AG08396 (cell line): ENCODE measurements around the gene JAM2.
A peak's percentile ranks its signal among the peaks of the same experiment; 100 is the strongest.
"Not testable (repeated sequence)": the region's sequence is repeated elsewhere in the genome, so short reads cannot be mapped to it uniquely, and the experiment has no call there.

Experiments used
- DNase-seq: peaks from one replicate; pipeline ENCODE4 v3.0.0; 2012; ENCODE audit warnings: low spot score, mixed read lengths

JAM2 gene, protein sequence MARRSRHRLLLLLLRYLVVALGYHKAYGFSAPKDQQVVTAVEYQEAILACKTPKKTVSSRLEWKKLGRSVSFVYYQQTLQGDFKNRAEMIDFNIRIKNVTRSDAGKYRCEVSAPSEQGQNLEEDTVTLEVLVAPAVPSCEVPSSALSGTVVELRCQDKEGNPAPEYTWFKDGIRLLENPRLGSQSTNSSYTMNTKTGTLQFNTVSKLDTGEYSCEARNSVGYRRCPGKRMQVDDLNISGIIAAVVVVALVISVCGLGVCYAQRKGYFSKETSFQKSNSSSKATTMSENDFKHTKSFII

DNA sequence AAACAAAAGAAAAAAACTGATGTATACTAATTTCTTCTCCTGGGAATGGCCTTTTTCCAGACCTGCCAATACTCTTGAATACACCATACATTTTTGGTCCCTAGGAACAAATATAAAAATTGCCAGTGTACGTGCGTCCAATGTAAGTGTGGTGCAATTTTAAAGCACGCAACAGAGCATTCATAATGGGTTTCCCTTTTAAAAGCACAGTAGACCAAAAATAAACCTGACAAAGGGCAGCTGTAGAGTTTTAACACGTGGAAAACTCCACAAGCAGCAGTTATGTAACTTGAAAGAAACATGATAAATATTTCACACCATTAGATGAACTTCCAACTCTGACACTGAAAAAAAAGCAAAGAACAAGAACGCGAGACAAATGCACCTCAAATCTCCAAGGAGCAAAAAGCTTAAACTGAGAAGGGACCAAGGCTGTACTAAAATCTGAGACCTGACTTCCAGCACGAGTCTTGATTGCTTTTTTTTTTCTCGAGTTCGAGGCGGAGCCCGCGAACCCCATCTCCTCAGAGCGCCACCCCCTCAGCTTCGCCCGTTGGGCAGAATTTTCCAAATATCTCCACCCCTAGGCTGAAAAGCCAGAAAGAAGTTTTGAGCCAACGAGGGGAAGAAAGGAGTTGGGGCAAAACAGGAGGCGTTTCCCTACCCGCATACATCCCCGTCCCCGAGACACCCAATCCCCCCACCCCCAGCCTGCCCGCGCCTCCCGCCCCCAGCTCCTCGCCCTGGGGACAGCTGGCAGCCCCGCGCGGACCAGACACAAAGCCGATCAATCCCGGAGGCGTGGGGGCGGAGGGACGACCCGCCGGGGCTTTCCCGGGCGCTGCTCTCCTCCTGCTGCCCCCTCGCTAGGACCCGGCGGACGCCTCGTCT lies at the start of gene JAM2:
TSS of gene JAM2 (plus strand) at position 599 of the 891 bp plus-strand sequence. CDS start 564 bp downstream, outside the sequence.
- peak; percentile 50 for DNase-seq

DNA sequence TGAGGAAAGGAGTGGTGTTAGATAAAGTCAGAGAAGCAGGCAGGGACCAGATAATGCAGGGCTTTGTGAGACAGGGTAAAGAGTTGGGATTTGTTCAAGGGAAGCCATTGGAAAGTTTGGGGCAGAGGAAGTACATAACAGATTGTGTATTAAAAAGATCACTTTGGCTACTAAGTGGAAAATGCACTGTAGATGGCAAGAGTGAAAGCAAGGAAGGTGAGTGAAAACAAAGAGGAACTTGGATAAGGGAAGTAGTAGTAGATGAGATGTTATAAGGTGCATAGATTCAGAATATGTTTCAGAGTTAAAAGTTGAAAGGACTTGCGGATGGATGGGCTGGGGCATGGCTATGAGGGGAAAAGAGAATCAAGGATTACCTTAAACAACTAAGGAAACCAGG lies 49.2 kb upstream of the JAM2 start:
- DNase-seq, result no peak

DNA sequence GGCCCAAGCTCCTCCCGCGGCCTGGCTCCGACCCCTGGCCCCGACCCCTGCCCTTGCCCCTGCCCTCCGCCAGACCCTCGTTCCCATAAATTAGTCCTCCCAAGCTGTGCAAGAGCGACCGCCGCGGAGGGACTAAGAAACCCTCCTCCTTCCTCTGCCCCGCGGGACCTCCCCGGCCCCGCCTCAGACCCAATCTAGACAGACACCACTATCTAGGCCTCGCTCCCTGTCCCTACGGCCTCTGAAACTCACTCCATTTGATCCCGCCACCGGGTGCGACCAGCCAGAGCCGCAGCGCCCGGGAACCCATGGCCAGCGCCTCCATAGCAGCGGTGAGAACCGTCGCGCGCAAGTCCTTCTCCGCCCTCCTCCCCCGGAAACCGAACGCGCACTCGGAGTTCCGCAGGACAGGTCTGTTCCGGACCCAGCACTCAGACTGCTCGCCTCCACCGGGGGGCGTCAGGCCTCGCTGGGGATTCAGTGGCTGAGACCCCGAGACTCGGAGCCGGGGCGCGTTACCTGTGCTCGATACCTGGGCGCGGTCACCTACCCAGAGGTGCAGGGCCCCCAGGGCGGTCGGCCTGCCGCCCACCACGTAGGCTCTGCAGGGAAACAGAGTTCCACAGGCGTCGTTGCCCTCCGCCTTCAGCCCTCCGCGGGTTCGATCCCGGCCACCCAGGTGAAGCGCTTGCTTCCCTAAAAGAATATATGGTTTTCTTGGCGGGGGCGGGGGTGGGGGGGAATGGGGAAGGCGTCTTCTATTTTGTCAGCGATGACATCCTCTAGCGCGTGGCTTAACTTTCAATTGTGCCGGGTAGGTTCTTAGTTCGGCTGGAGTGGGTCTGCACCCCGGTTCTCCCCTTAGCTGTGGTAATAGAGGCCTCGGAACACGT lies 31.7 kb upstream of the JAM2 start, which contains the start of gene MRPL39:
TSS of gene MRPL39 (minus strand) at position 331 of the 893 bp plus-strand sequence. CDS start at position 325, 6 bp downstream.
- DNase-seq, result peak; percentile 92

DNA sequence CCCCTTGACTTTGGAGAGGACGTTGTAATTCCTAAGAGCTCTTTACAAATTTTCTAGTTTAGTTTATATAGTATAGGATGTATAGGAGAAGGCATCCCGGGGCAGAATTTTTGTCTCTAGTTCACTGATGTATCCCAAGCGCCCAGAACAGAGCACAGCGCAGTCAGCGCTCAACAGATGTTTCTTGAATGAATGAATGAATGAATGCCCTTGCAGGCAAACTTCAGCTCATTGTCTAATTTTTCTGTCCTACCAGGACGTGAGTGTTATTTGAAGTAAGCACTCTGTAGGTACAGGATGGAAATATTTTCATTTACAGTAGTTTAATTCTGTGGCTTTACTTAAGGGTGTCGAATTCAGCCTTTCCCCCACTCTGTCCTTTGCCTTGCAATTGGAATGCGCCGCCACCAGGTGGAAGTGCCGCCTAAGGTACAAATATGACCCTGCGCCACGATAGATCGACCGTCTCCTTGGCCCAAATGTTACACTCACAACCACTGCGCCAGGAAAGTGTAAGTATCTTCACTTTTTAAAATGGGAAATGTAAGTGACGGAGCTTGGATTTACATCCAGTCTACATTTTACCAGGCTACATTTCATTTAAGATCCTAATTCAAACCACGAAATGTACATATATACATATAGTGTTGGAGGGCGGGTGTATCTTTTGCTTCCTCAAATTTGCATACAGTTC lies 30.9 kb upstream of the JAM2 start:
- DNase-seq, result peak; percentile 82

DNA sequence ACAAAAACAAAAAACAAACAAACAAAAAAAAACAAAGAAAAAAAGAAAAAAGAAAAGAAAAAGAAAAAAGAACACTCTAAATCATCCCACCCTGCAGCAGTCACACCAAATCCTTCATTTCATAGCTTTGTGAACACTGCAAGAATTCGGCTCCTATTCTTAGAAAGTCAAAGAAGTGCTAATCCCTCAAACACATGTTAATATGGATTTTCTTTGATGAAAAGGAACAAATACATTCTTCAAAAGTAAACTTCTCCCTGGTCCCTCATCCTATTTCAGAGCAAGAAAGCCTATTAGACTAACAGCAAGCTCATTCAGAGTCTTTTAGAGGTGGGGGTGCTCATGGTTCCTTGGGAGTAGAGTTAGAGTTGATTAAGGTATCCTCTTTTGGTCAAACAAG lies 24.6 kb upstream of the JAM2 start:
- DNase-seq, result no peak

DNA sequence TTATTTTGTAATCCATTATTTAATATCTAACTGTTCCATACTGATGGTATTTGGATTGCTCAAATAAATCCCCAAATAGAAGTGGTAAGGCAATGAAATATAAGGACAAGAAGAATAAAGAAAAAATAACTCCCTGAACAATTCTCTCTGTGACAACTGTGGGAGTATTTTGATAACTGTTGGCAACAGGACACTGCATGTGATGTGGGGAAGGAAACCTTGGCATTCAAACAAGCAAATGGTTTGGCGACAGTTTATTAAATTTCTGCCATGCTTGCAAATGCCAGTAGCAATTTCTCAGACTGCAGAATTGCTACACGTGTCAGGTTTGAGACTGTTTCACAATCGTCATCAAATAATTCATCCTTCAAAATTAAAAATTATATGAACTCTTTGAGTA lies 23.2 kb upstream of the JAM2 start:
- DNase-seq, result no peak

DNA sequence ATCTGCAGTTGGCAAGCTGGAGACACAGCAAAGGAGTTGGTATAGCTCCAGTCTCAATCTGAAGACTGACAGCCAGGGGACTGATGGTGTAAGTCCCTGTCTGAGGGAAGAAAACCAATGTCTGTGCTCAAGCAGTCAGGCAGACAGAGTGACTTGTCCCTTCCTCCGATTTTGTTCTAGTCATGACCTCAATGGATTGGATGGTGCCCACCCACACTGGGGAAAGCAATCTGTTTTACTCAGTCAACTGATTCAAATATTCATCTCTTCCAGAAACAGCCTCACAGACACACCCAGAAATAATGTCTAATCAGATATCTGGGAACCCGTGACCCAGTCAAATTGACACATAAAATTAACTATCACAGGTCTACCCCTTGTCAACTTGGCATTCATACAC lies 19.9 kb upstream of the JAM2 start:
- no peak for DNase-seq

DNA sequence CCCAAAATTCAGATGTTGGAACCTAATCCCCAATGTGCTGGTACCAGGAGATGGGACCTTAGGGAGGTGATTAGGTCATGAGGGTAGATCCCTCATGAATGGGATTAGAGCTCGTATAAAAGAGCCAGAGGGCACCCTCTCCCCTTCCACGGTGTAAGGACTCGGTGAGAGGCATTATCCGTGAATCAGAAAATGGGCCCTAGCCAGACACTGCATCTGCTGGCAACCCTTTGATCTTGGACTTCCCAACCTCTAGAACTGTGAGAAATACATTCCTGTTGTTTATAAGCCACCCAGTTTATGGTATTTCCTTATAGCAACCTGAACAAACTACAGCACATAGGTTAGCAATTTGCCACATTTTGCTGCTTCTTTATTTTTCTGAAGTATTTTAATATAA lies 14.5 kb upstream of the JAM2 start:
- no peak for DNase-seq

DNA sequence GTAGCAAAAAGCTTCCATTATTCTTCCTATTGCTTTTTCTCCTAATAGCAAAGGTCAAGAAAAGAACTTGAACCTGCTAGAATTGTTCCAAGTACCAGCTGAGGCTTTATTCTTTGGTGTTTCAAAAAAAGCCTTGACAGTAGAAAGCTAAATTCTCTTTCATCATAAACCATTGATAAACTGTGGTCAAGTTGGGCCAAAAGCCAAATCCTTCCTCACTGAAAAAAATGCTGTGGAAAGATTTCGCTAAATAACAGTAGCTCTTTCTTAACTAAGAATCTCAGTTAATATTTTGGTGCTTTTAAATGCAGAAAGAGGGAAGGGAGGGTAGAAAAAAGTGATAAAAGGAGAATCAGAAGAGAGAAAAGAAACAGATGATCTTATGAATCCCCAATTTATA lies 14.0 kb upstream of the JAM2 start:
- DNase-seq, result peak; percentile 11

DNA sequence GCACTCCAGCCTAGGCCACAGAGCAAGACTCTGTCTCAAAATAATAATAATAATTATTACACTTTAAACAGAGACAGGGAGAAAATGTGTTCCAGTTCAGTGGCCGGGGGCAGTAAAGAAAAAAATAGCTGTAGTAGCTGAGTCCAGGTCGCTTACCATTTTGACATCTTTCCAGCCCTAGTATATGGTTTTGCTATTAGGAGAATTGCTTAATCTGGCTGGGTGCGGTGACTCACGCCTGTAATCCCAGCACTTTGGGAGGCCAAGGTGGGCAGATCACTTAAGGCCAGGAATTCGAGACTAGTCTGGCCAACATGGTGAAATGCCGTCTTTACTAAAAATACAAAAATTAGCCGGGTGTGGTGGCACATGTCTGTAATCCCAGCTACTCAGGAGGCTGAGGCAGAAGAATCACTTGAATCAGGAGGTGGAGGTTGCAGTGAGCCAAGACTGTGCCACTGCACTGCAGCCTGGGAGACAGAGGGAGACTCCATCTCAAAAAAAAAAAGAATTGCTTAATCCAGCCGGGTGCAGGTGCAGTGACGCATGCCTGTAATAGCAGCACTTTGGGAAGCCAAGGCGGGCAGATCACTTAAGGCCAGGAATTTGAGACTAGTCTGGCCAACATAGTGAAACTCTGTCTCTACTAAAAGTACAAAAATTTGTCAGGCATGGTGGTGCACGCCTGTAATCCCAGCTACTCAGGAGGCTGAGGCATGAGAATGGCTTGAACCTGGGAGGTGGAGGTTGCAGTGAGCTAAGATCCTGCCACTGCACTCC lies 13.1 kb upstream of the JAM2 start:
- not testable (repeated sequence) for DNase-seq

DNA sequence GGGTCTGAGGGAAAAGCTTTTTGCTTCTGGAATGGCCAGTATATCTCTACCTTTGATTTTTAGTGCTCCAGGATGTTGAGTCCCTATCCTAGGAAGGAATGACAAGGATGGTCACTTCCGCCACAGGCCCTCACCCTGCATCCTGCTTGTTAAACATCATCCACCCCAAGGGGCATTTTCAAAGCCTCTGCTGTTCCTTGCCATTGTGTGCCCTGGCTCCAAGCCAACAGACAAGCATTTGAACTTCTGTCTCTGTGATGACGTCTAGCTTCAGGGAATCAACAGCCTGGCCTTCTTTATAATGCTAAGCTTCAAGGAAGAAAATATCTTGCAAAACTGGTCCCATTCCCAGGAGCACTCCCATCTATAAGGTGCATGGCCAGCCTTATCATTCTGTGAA lies 12.3 kb upstream of the JAM2 start:
- no peak for DNase-seq

DNA sequence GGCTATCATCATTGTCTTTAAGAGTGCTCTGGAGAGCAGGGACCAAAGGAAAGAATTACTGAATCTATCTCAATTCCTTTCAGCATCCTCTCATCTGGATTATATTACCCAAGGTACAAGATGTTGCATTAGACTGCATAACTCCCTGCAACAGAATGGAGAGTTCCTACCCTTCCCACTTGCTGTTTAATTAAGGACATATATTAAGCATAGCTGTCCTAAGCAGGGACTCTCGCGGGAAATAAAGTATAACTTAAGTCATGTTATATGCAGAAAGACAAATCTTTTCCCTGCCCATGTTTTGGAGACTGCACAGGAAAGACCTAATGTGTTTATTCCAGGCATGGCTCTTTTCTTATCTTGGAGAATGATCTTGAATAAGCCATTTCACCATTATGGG lies 6.8 kb upstream of the JAM2 start:
- DNase-seq, result no peak

DNA sequence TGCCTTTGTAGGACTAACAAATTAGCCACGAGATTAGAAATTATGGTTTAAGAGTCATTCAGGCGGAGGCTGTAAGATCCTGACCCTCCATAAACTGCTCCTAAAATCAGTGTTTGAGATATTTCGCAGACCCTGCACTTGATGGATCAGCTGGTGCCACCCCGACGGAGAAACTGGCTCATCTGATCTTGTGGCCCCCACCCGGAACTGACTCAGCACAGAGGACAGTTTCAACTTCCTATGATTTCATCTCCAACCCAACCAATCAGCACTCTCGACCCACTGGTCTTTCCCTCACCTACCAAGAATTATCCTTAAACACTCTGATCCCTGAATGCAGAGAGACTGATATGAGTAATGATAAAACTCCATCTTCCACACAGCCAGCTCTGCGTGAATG lies 3.7 kb upstream of the JAM2 start:
- no peak for DNase-seq

DNA sequence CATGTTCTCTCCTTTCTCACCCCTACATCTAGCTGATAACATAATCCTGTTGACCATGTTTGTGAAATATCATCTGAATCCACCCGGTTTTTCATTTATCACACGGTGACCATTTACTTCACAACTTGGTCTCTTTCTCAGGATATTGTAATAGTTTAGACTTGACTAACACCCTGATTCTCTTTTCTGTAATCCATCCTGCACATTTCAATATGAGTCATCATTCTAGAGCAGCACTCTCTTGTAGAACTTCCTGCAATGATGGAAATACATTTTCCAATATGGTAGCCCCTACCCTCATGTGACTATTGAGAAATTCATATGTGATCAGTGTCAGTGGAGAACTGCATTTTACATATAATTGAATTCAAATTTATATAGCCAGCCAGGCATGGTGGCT lies 2.3 kb upstream of the JAM2 start:
- peak; percentile 22 for DNase-seq

DNA sequence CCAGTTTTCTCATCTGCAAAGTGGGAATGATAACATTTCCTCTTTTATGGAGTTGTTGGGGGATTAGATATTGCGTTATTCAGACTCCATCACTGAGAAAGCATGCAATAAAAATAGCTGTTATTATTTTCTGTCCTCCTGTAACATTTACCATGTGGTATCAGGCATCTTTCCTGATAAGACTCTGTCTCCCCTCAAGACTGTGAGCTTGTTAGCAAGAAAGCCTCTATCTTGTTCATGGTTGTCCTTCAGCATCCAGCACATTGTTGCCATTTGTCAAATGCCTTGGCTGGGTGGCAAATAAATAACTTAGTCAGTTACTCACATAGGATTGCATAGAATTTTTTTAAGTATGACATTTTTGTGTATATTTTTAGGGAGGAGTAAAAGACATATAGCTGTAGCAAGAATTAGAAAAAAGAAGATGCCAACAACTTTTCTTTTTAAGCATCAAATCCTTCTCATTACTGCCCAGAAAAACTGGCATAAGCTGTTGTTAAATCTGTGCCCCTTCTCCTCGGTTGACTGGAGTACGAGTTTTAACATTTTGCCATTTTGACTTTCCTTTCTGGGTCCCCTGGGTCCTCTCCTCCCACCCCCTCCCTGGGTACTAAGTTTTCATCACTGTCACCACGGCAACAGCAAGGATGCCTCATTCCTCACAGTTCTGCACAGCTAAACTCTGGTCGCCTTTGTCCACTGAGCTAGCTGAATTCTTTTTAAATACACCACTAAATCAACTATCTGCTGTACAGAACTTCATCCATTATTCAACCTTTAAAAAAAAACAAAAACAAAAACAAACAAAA lies 1.0 kb upstream of the JAM2 start:
- DNase-seq, result peak; percentile 19

DNA sequence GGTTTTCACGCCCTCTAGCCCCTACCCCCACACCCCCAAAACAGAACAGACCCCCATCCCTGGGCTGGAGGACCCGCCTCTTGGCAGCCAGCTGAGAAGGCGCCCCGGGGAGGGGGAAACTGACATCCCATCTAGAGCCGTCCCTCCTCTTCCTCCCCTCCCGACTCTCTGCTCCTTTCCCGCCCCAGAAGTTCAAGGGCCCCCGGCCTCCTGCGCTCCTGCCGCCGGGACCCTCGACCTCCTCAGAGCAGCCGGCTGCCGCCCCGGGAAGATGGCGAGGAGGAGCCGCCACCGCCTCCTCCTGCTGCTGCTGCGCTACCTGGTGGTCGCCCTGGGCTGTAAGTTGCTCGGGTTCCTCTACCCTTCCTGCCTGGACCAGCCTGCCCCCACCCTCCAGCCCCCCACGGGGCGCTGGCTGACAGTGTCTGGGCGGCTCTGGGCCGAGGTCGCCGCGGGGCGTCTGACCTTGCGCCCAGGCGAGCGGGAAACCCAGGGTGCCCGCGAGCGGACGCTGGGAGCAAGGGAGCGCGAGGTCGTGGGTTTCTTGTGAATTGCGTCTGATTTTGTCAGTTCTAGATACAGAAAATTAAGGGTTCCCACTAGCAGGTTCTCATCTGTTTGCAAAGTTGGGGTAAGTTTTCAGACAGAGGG lies 618 bp downstream of the JAM2 start:
- peak; percentile 61 for DNase-seq

DNA sequence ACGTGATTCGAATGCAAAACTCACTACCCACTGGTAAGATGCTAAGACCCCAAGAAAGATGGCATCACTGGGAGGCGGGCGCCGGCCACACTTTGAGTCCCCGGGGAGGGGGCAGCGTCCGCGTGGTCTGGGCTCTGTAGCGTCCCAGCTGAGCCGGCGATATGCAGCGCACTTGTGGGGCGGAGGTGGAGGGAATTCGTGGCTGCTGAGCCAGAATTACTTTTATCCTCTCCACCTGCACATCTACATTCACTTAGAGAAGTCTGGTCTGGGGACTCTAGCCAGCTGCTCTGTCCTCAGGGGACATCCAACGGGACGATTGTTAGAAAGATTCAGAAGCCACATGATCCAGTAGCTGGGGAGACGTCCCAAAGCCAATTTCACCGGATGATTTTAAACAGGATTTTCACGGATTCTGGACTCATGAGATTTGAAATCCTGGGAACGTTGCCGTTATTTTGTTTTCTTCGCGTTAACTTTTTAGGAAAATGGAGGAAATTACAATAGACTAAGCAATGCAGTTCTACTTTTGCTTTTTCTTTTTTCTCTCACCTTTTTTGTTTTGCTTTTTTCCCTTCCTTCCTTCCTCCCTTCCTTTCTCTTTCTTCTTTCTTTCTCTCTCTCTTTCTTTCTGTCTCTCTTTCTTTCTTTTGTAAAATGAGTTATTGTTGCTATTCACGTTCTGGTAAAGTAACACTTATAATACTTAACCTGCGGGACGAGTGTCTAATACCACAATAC lies 1.3 kb downstream of the JAM2 start:
- DNase-seq, result peak; percentile 18

DNA sequence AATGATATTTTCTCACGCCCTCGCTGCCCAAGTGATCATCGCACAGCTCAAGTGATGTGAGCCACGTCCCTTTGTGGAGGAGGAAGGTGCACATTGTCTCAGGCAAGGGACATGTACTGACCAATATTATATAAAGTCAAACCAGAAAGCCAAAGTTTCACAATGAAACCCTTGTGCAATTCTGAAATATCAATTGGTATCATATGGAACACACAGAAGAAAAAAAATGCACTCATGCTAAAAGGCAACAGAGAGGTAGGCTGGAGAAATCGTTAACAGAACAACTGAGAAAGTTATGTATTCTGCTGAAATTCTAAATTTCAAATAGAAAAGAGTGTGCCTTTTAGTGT lies 1.9 kb downstream of the JAM2 start:
- DNase-seq, result no peak

DNA sequence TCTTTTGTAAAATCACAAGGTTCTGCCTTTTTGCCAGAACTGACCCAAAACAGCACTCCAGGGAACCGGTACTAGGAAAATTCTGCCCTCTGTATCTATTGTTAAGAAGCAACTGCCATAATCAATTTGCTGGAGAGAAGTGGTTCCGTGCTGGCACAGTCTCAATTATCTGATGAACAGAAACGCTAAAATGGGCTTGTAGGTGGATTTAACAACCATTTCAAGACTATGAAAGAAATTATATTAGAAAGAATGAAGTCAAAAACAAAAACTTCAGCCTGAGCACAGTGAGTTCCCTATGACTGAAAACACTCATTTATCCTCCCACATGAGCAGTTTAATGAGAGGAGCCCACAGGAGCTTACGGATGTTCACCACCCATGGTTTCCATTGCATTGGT lies 4.4 kb downstream of the JAM2 start:
- no peak for DNase-seq
